Trophoblast cell (in vitro differentiated cells and primary cell): ENCODE measurements around the gene LGALSL.

Source experiments
- DNase-seq, 2 donors: peaks; one replicate each; pipeline ENCODE4 v3.0.0-alpha.2; 2016
- H2AFZ ChIP-seq: 2 replicates; pipeline ENCODE4 v1.6.1; 2013; ENCODE audit warnings: low read length, moderate library complexity, mild to moderate bottlenecking; ENCODE audit not compliant: insufficient read depth, poor library complexity
- H2AK5ac ChIP-seq: 2 replicates; pipeline ENCODE4 v1.6.1; 2013; ENCODE audit warnings: mild to moderate bottlenecking, low read length
- H2BK120ac ChIP-seq: 2 replicates; pipeline ENCODE4 v1.6.1; 2013; ENCODE audit warnings: low read length, mild to moderate bottlenecking, moderate library complexity; ENCODE audit not compliant: insufficient read depth, poor library complexity
- H2BK12ac ChIP-seq: 2 replicates; pipeline ENCODE4 v1.6.1; 2013; ENCODE audit warnings: mild to moderate bottlenecking, low read length, moderate library complexity
- H2BK5ac ChIP-seq: 2 replicates; pipeline ENCODE4 v1.6.1; 2013; ENCODE audit warnings: low read length, low read depth, moderate library complexity, mild to moderate bottlenecking; ENCODE audit not compliant: poor library complexity
- H3K14ac ChIP-seq: 2 replicates; pipeline ENCODE4 v1.6.1; 2013; ENCODE audit warnings: mild to moderate bottlenecking, low read length
- H3K18ac ChIP-seq: 2 replicates; pipeline ENCODE4 v1.6.1; 2013; ENCODE audit warnings: mild to moderate bottlenecking, low read length
- H3K23ac ChIP-seq: 2 replicates; pipeline ENCODE4 v1.6.1; 2013; ENCODE audit warnings: low read length
- H3K27ac ChIP-seq: 2 replicates; pipeline ENCODE4 v1.5.1; 2013; ENCODE audit warnings: low read depth, mild to moderate bottlenecking, inconsistent platforms, low read length, moderate library complexity
- H3K27me3 ChIP-seq: 2 replicates; pipeline ENCODE4 v1.6.1; 2013; ENCODE audit warnings: inconsistent platforms, mild to moderate bottlenecking, low read length, moderate library complexity; ENCODE audit not compliant: insufficient read depth
- H3K36me3 ChIP-seq, 2 experiments: 1 replicate in 1 of 2; 2 replicates in 1 of 2; pipeline ENCODE4 v1.6.1; 2013; ENCODE audit warnings: low read length in 2 of 2, mild to moderate bottlenecking in 2 of 2, moderate library complexity in 1 of 2; ENCODE audit not compliant: insufficient read depth in 2 of 2, control insufficient read depth in 1 of 2
- H3K4ac ChIP-seq: 2 replicates; pipeline ENCODE4 v1.6.1; 2013; ENCODE audit warnings: low read depth, mild to moderate bottlenecking, low read length, moderate library complexity
- H3K4me1 ChIP-seq, 2 experiments: 1 replicate in 1 of 2; 2 replicates in 1 of 2; pipeline ENCODE4 v1.6.1; 2013; ENCODE audit warnings: low read length in 2 of 2, mild to moderate bottlenecking in 2 of 2, moderate library complexity in 1 of 2; ENCODE audit not compliant: insufficient read depth in 2 of 2, control insufficient read depth in 1 of 2
- H3K4me2 ChIP-seq: 2 replicates; pipeline ENCODE4 v1.6.1; 2013; ENCODE audit warnings: inconsistent platforms, mild to moderate bottlenecking, low read length, moderate library complexity
- H3K4me3 ChIP-seq: 2 replicates; pipeline ENCODE4 v1.5.1; 2013; ENCODE audit warnings: mild to moderate bottlenecking, low read depth, low read length, inconsistent platforms
- H3K79me1 ChIP-seq: one replicate; pipeline ENCODE4 v1.6.1; 2013; ENCODE audit warnings: low read length
- H3K79me2 ChIP-seq: 2 replicates; pipeline ENCODE4 v1.6.1; 2013; ENCODE audit warnings: low read length, mild to moderate bottlenecking; ENCODE audit not compliant: control insufficient read depth, insufficient read depth, poor library complexity
- H3K9ac ChIP-seq: 2 replicates; pipeline ENCODE4 v1.6.1; 2013; ENCODE audit warnings: mild to moderate bottlenecking, low read length
- H3K9me3 ChIP-seq: 2 replicates; pipeline ENCODE4 v1.6.1; 2013; ENCODE audit warnings: low read depth, mild to moderate bottlenecking, control low read depth, inconsistent platforms, low read length; ENCODE audit not compliant: insufficient read depth
- H4K12ac ChIP-seq: 2 replicates; pipeline ENCODE4 v1.6.1; 2013; ENCODE audit warnings: low read depth, mild to moderate bottlenecking, low read length, moderate library complexity
- H4K8ac ChIP-seq: 2 replicates; pipeline ENCODE4 v1.6.1; 2013; ENCODE audit warnings: low read depth, mild to moderate bottlenecking, low read length, moderate library complexity
- H4K91ac ChIP-seq: one replicate; pipeline ENCODE4 v1.6.1; 2013; ENCODE audit warnings: low read depth, mild to moderate bottlenecking, low read length, moderate library complexity
- WGBS: extraction: QIAGEN DNeasy Blood & Tissue Kit; methylation state at CpG from one replicate; pipeline ENCODE4 v1.1.7; 2013; ENCODE audit warnings: missing lambda C conversion rate; ENCODE audit not compliant: insufficient read length, insufficient coverage; ENCODE audit errors: extremely low coverage; 5-methylcytosine and 5-hydroxymethylcytosine counted together

Gene LGALSL

DNA sequence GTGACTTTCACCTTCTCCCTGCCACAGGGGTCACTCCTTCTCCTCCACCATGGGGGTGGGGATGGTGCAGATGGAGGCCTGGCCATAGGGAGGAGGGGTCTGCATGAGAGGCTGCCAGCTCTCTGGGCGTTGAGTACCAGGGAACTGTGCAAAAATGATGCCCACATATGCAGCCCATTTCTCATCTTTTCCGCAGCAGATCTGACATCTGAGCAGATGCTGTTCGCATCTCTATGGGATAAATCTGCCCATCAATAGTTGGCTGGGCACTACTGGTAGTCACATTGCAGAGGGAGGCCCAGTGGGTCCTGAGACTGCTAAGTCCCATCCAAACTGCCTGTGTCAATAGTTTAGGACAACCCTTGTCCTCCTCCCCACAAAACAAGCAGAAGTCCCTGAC is 45.9 kb upstream of the LGALSL start:
- H3K4me3 ChIP-seq: no peak overlapping the region
- H2BK12ac ChIP-seq: no peak overlapping the region
- H3K27me3 ChIP-seq: no peaks in the 10 kb centered on the region
- H4K12ac ChIP-seq: no peak overlapping the region
- peaks cover 3% of the 10 kb centered on the region for H3K79me1 ChIP-seq
- H3K4ac ChIP-seq: no peak overlapping the region
- no peak overlapping the region for H4K91ac ChIP-seq
- no peaks in the 10 kb centered on the region for H3K36me3 ChIP-seq
- H3K27ac ChIP-seq: no peak overlapping the region
- H3K9me3 ChIP-seq: peaks cover 3% of the 10 kb centered on the region
- H3K79me2 ChIP-seq: no peaks in the 10 kb centered on the region
- H2AK5ac ChIP-seq: no peak overlapping the region
- H4K8ac ChIP-seq: no peak overlapping the region
- H3K9ac ChIP-seq: no peak overlapping the region
- no peak overlapping the region for H2BK5ac ChIP-seq
- H3K18ac ChIP-seq: no peak overlapping the region
- no peak overlapping the region for H2AFZ ChIP-seq
- H3K23ac ChIP-seq: no peak overlapping the region
- H2BK120ac ChIP-seq: no peak overlapping the region
- no peak for DNase-seq
- H3K4me2 ChIP-seq: no peak overlapping the region
- no peak overlapping the region for H3K14ac ChIP-seq
- WGBS: no CpG with 5 or more reads among the region's 3 CpGs
- peaks cover 9% of the 10 kb centered on the region in 2 experiments for H3K4me1 ChIP-seq

DNA sequence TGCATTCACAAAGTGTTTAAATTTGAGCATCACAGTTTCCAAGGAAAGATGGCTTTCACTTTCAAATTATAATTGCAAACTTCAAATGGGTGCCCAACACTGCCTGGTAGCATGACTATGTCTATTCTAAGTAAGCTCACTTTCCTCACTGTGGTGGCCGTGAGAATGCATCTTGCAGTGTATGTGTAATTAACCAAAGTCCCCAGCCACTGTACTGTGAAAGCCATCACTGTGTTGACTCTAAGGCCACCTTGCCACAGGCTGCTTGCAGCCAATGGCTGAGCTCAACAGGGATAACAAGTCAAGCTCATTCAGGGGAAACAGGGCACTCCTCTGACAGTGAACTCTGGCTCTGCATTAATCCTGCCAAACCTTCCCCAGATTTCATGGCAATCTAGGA is 43.3 kb upstream of the LGALSL start:
- H4K12ac ChIP-seq: no peak overlapping the region
- no peak overlapping the region for H2BK5ac ChIP-seq
- H3K9ac ChIP-seq: no peak overlapping the region
- H2BK12ac ChIP-seq: no peak overlapping the region
- WGBS: no CpG with 5 or more reads among the region's 1 CpG
- no peak overlapping the region for H3K27ac ChIP-seq
- H3K9me3 ChIP-seq: peaks cover 3% of the 10 kb centered on the region
- no peak overlapping the region for H2AK5ac ChIP-seq
- no peak overlapping the region for H4K91ac ChIP-seq
- H3K79me1 ChIP-seq: no peaks in the 10 kb centered on the region
- H3K27me3 ChIP-seq: no peaks in the 10 kb centered on the region
- H3K36me3 ChIP-seq: no peaks in the 10 kb centered on the region
- H3K4me1 ChIP-seq: peaks cover 0 to 2% of the 10 kb centered on the region in 2 experiments
- H2BK120ac ChIP-seq: no peak overlapping the region
- H3K23ac ChIP-seq: no peak overlapping the region
- no peaks in the 10 kb centered on the region for H3K79me2 ChIP-seq
- H2AFZ ChIP-seq: no peak overlapping the region
- H3K14ac ChIP-seq: no peak overlapping the region
- DNase-seq: no peak
- no peak overlapping the region for H4K8ac ChIP-seq
- H3K4me3 ChIP-seq: no peak overlapping the region
- no peak overlapping the region for H3K4me2 ChIP-seq
- H3K4ac ChIP-seq: no peak overlapping the region
- H3K18ac ChIP-seq: no peak overlapping the region

DNA sequence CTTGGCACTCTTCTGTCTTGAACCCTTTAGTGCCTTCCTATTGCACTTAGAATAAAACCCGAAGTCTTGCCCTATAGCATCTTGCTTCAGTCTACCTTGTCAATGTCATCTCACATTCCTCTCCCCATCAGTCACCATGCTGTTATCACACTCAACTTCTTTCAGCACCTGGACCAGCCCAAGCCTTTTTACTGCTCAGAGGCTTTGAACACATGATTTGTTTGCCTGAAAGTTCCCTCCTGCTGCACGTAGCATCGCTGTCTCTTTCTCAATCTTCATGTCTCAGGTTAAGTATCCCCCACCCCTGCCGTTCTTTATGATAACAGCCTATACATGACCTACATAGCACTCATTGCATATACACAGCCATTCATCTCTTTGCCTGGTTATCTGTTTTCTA is 41.3 kb upstream of the LGALSL start:
- Histone ChIP-seq H2AK5ac (no peak overlapping the region), H2AFZ (no peak overlapping the region), H4K91ac (no peak overlapping the region), H3K18ac (no peak overlapping the region), H3K4ac (no peak overlapping the region), H3K27me3 (no peaks in the 10 kb centered on the region), H3K79me1 (no peaks in the 10 kb centered on the region), H3K9ac (no peak overlapping the region), H2BK5ac (no peak overlapping the region), H3K27ac (no peak overlapping the region), H4K8ac (no peak overlapping the region), H3K79me2 (no peaks in the 10 kb centered on the region), H3K36me3 (no peaks in the 10 kb centered on the region), H3K14ac (no peak overlapping the region), H4K12ac (no peak overlapping the region), H3K4me2 (no peak overlapping the region), H3K23ac (no peak overlapping the region), H3K9me3 (peaks cover 3% of the 10 kb centered on the region), H2BK12ac (no peak overlapping the region), H3K4me3 (no peak overlapping the region), H3K4me1 (no peaks in the 10 kb centered on the region), H2BK120ac (no peak overlapping the region)
- DNase-seq: peak; percentile 64 to 87
- no CpG with 5 or more reads among the region's 4 CpGs for WGBS

DNA sequence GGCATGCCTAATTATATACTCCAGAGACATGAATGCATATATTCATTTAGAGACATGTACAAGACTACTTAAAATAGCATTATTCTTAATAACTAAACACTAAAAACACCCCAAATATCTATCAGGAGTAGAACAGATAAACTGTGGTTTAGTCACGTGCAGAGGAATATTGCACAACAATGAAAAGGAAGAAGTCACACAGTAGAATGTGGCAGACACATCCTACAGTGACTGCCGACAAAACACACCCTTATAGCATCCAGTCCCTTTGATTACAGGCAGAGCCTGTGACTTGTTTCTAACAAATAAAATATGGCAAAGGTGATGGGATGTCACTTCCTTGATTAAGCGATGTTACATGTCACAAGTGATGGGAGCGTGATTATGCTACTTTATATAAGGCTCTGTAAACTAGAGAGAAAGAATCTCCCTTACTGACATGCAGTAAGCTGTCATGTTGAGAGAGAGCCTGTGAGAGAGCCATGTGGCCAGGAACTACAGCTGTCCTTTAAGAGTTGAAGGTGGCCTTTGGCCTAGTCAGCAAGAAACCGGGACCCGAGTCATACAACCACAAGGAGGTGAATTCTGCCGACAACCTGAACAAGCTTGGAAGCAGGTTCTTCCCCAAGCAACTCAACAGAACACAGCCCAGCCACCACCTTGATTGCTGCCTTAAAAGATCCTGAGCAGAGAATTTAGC is 39.1 kb upstream of the LGALSL start:
- Histone ChIP-seq H2BK5ac (no peak overlapping the region), H3K27ac (no peak overlapping the region), H4K91ac (no peak overlapping the region), H3K4me3 (no peak overlapping the region), H3K79me2 (no peaks in the 10 kb centered on the region), H2AK5ac (no peak overlapping the region), H2BK12ac (no peak overlapping the region), H3K27me3 (no peaks in the 10 kb centered on the region), H2AFZ (no peak overlapping the region), H3K9me3 (no peaks in the 10 kb centered on the region), H4K12ac (no peak overlapping the region), H3K4me2 (no peak overlapping the region), H4K8ac (no peak overlapping the region), H3K18ac (no peak overlapping the region), H3K14ac (no peak overlapping the region), H3K9ac (no peak overlapping the region), H3K4me1 (no peaks in the 10 kb centered on the region), H2BK120ac (no peak overlapping the region), H3K36me3 (no peaks in the 10 kb centered on the region), H3K23ac (no peak overlapping the region), H3K79me1 (no peaks in the 10 kb centered on the region), H3K4ac (no peak overlapping the region)
- DNase-seq: no peak
- WGBS: no CpG with 5 or more reads among the region's 7 CpGs
